GM21529 (cell line): ENCODE results near the gene RNF125.
A peak's percentile ranks its signal among the peaks of the same experiment; 100 is the strongest.

ENCODE experiments used
- ATAC-seq: cut with Tn5 transposase; IDR thresholded peaks from one replicate; pipeline ENCODE4 v1.9.1; 2021; ENCODE audit not compliant: unreplicated experiment

The RNF125 gene

GRCh38 chr18:32021756-32022564, 3.3 kb downstream of the RNF125 start:
- no peak for ATAC-seq

- ATAC-seq = no peak
These were observed 7.1 kb downstream of the RNF125 start for GRCh38 chr18:32025744-32026143.

DNA sequence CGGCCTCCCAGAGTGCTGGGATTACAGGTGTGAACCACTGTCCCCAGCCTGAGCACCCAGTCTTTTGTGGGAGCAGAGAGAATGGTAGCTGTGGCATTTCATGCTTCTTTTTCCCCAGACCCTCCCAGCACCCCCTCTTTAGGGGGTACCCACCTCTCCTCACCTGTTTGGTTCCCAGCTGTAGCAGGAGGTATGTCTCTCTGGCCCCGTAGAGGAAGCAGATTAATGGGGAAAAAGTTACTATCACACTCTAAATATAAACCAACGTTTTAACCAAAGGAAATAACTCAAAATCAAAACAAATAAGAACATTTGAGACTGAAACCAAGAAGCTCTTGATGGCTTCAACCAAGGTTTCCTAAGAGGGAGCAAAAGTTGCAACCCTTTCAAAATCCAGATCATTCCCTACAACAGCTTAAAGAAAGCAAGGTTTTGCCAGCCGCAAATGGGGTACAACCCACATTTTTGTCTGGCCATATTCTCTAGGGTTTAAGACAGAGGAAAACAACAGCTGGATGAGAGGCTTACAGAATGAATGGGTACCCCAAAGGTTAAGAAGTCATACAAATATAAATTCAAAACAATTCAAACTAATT, 8.0 kb downstream of the RNF125 start:
- ATAC-seq = no peak

- ATAC-seq = no peak
These were observed 10.9 kb downstream of the RNF125 start for GRCh38 chr18:32029558-32029957.

GRCh38 chr18:32032609-32033008, 14.0 kb downstream of the RNF125 start:
- no peak for ATAC-seq

DNA sequence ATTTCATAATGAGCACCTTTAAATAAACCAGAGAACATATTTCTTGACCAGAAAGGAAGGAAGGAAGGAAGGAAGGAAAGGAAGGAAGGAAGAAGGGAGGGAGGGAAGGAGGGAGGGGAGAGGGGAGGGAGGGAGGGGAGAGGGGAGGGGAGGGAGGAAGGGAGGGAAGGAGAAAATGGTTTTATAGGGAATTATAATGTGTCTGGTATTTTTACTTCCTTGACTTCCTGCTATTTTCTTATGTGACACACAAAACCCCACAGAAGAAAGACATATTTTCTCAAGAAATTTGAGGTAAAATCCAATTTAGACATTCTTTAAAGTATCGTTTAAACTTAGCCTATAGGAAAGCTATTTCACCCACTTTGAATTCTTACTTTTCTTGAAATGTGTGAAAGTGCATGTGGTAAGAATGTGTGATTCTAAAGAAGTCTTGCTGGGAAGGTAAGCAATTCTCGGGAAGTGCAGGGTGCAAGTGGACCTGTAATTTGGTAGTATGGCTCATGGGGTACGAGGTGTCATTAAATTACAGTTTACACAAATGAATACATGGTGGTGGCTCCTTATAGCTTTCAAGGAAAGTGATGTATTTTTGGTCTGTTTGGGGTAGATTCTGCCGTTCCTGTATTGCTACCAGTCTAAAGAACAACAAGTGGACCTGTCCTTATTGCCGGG, 18.0 kb downstream of the RNF125 start:
- ATAC-seq = no peak

DNA sequence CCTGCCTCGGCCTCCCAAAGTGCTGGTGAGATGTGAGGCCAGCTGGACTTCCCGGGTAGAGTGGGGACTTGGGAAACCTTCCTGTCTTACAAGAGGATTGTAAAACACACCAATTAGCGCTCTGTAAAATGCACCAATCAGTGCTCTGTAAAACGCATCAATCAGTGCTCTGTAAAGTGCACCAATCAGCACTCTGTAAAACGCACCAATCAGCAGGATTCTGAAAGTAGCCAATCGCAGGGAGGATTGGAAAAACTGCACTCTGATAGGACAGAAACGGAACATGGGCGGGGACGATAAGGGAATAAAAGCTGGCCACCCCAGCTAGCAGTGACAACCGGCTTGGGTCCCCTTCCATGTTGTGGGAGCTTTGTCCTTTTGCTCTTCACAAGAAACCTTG, 19.0 kb downstream of the RNF125 start:
- ATAC-seq = no peak

DNA sequence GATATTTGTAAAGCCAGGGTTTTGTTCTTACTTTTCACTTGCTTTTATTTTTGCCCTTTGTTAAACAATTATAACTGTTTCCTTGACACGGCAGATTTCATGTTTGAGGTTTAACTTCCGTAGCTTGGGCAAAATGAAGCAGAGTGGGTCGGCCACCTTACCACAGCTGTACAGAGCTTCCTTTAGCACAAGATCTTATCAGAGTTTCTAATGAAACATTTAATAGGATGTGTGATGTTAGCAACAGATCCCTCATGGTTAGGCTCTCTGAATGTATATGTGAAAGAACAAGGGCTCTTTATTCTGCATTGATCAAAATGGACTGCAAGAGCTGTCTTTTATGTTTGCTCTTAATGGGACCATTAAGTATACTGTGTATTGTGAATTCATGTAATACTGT, 22.3 kb downstream of the RNF125 start:
- ATAC-seq = no peak

DNA sequence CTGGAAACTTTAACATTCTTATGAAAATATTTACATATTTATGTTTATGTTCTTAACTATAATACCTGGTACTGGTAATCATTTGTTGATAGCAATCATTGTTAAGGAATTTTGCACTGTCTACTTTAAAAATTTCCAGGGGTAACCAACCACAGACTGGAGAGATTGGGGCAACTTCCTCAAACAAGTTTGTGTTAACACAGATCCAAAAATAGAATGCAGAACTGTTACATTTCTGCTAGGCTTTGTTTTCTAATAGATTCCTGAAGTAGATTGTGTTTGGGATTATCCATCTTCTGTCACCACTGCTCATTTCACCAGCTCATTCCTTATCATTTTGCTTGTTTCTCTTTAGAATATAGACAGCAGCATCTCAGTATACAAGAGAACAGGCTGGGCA, 23.7 kb downstream of the RNF125 start:
- ATAC-seq = no peak

DNA sequence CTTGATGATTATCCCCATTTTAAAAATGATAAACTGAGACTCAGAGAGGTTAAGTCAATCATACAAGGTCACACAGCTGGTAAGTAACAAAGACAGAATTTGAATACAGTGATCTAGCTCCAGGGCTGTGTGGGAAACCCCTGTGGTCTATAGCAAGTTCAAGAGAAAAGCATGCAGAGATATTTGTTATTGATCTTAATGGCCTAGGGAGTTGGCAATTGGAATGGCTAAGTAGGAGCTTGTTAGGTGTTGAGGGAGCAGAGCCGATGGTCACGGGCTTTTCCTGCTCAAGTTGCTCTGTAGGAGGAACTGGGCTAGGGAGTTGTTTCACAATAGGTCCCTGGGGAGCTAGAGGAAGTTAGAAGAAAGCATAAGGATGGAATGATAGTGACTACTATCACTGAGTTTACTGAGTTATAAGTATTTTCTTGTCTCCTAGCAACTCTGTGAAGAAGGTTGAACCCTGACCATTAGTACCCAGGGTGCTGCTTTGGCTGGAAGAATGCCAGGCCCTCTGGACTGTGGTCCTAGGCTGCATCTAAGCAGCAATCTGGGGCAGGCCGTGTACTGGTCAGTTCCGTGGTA, 30.0 kb downstream of the RNF125 start:
- peak; percentile 68 for ATAC-seq

DNA sequence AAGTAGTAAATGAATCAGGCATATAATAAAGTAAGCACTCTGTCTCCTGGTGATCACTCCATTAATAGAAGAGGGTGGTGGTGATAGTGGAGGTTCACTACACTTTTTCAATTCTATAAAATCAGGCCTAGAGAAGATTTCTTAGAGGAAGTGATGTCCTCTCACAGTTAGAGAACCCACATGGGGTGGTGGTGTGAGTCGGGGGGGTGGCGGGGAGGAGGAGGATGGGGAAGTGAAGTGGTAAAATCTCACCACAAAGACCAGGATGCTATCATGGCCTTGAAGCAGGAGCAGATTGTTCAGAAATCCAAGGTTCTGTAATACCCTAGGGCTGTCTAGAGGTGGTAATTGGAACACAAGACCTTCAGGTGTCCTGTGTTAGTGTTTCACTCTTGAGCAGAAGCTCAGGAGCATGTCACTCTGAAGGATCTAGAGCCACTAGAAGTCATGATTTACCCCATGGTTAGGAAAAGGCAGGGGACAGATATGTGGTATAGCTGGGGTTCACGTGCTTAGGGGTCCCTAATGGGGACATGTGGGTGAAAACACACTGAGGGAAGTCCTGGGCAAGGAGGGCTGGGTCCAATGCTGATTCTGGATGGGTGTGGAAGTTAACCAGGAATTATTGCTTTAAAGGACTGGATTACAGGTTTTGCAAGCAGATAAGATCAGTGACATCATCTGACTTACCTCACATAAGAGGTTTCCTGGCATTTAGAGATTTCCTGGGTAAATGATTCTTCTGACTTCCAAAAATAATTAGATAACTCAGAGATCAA, 31.0 kb downstream of the RNF125 start:
- no peak for ATAC-seq

GRCh38 chr18:32056613-32057358, 38.2 kb downstream of the RNF125 start:
- ATAC-seq = no peak

DNA sequence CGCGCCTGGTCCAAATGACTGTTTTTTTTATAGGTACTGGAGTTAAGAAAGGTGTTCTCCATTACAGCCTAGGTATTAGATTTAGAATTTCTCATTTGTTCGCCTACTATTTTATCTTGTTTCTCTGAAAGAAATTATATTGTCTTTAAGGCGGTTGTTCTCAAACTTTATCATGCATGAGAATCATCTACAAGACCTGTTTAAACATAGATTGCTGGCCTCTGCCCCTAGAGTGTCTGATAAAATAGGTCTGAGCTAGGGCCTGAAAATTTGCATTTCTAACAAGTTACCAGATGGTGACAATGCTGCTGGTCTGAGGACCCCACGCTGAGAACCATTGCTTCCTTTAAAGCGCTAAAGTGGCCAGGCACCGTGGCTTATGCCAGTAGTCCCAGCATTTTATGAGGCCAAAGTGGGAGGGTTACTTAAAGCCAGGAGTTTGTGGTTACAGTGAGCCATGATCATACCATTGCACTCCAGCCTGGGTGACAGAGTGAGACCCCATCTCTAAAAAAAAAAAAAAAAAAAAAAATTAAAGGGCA, 39.1 kb downstream of the RNF125 start:
- ATAC-seq = no peak

- ATAC-seq = no peak
These were observed 41.4 kb downstream of the RNF125 start for GRCh38 chr18:32060026-32060425.

DNA sequence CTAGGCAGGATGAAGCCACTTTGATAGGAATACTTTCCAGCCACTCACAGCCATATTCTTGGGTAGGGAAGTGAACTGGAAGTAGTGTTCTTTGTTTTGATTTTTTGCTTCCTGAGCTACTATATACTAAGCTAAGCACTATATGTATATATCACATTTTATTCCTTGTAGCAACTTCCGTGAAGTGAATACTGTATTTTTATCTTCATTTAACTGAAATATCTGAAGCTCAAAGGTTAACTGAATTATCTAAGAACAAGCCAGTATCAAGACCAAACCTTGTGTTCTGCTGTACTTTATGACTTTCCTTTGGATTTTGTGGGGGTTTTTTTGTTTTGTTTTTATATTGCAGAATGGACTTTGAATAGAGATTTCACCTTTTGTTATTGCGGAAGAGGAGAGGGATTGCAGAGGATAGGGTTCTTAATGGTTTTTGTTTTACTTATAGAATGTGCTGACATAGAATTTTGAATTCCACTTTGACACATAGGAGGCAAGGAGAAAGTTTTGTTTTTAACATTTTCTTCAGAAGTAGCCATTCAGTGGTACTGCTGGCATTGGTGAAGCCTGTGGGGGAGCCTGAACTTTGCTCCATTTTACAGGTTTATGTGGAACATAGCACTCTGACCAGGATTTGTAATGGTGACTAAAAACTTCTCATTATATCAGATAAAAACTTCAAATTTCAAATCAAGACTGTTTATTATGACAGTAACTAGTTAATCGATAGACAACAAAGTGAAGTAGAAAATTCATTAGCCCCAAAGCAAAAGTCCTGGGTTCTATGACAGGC, 48.9 kb downstream of the RNF125 start:
- ATAC-seq = no peak

DNA sequence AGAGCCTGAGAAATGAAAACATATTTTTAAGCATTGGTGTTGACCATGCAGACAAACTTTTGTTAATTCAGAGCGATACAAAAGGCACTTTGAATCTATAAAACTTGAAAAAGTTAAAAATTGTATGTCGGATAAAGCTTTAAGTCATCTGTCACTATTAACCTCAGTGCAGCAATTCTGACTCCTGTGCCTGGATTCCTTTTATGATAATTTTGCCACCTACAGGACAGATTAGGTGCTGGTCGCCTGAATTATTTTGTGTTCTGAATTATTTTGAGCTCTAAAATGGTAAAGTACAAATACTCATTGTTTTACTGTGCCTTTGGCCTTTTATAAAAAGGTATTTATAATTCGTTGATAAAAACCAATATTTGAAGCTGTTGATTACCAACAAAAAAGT, 53.7 kb downstream of the RNF125 start:
- peak; percentile 52 for ATAC-seq

- ATAC-seq = no peak
These were observed 55.6 kb downstream of the RNF125 start for GRCh38 chr18:32074206-32074605.

GRCh38 chr18:32078845-32079244, 60.2 kb downstream of the RNF125 start:
- ATAC-seq = no peak

- ATAC-seq = no peak
These were observed 63.3 kb downstream of the RNF125 start for GRCh38 chr18:32081881-32082280.
